GM20431 (cell line): Measurements from ENCODE around the gene AOPEP.

Experiments
- in situ Hi-C: fragments of 300-500 bp; cut with MseI, MboI; formaldehyde crosslinking; loops from one replicate; pipeline ENCODE4 v1.15.0; 2020; ENCODE audit warnings: low sequenced_read_pairs; ENCODE audit not compliant: unreplicated experiment

AOPEP gene

GRCh38 chr9:94967482-94967881, 241.0 kb downstream of the AOPEP start:
- in situ Hi-C loops, result no loop called here

- in situ Hi-C loops, result no loop called here
These were observed 245.1 kb downstream of the AOPEP start for GRCh38 chr9:94971378-94972131.

- in situ Hi-C loops, result no loop called here
These were observed 247.0 kb downstream of the AOPEP start for GRCh38 chr9:94973451-94973941.

GRCh38 chr9:94974154-94974879, 247.8 kb downstream of the AOPEP start:
- in situ Hi-C loops, result no loop called here

- in situ Hi-C loops, result no loop called here
These were observed 249.0 kb downstream of the AOPEP start for GRCh38 chr9:94975480-94975879.

- in situ Hi-C loops, result no loop called here
These were observed 249.6 kb downstream of the AOPEP start for GRCh38 chr9:94976077-94976476.

- in situ Hi-C loops, result no loop called here
These were observed 250.9 kb downstream of the AOPEP start for GRCh38 chr9:94977416-94977815.

GRCh38 chr9:94979904-94980507, 253.5 kb downstream of the AOPEP start:
- in situ Hi-C loops, result no loop called here

GRCh38 chr9:94980947-94981722, 254.6 kb downstream of the AOPEP start:
- in situ Hi-C loops, result no loop called here

- in situ Hi-C loops, result no loop called here
These were observed 255.2 kb downstream of the AOPEP start for GRCh38 chr9:94981723-94982090.

GRCh38 chr9:94982211-94982610, 255.7 kb downstream of the AOPEP start:
- in situ Hi-C loops, result no loop called here

GRCh38 chr9:94983552-94983951, 257.1 kb downstream of the AOPEP start:
- in situ Hi-C loops, result no loop called here

GRCh38 chr9:94984891-94985476, 258.5 kb downstream of the AOPEP start:
- in situ Hi-C loops, result no loop called here

GRCh38 chr9:94985649-94986048, 259.1 kb downstream of the AOPEP start:
- in situ Hi-C loops, result no loop called here

- in situ Hi-C loops, result no loop called here
These were observed 261.2 kb downstream of the AOPEP start for GRCh38 chr9:94987731-94988130.

- in situ Hi-C loops, result no loop called here
These were observed 264.5 kb downstream of the AOPEP start for GRCh38 chr9:94990897-94991561.

- in situ Hi-C loops, result no loop called here
These were observed 265.7 kb downstream of the AOPEP start for GRCh38 chr9:94991961-94992907.

- in situ Hi-C loops, result no loop called here
These were observed 266.8 kb downstream of the AOPEP start for GRCh38 chr9:94993160-94993820.
